Raji (cell line): ENCODE data around the gene BOC.

Experiments
- POLR2A ChIP-seq: IDR thresholded peaks from 2 replicates; pipeline ENCODE4 v1.6.1; 2011; ENCODE audit warnings: low read depth, low read length, control low read depth; ENCODE audit not compliant: insufficient read depth

Gene BOC

GRCh38 chr3:113266738-113267137 lies 55.4 kb downstream of the BOC start:
- TF ChIP-seq POLR2A = no peak

GRCh38 chr3:113268311-113268710 lies 57.0 kb downstream of the BOC start:
- TF ChIP-seq POLR2A = no peak

- no peak for TF ChIP-seq POLR2A
These were observed 57.6 kb downstream of the BOC start for GRCh38 chr3:113268942-113269341.

- no peak for TF ChIP-seq POLR2A
These were observed 58.3 kb downstream of the BOC start for GRCh38 chr3:113269661-113270060.

GRCh38 chr3:113270068-113270467 lies 58.7 kb downstream of the BOC start:
- TF ChIP-seq POLR2A = no peak

GRCh38 chr3:113270786-113271185 lies 59.4 kb downstream of the BOC start:
- TF ChIP-seq POLR2A = no peak

GRCh38 chr3:113271189-113271588 lies 59.8 kb downstream of the BOC start:
- TF ChIP-seq POLR2A = no peak

GRCh38 chr3:113271594-113272384 lies 60.4 kb downstream of the BOC start:
- TF ChIP-seq POLR2A = no peak

- TF ChIP-seq POLR2A = no peak
These were observed 61.0 kb downstream of the BOC start for GRCh38 chr3:113272385-113272779.

- no peak for TF ChIP-seq POLR2A
These were observed 61.7 kb downstream of the BOC start for GRCh38 chr3:113273011-113273410.

- no peak for TF ChIP-seq POLR2A
These were observed 62.4 kb downstream of the BOC start for GRCh38 chr3:113273604-113274378.

GRCh38 chr3:113274425-113275257 lies 63.3 kb downstream of the BOC start:
- TF ChIP-seq POLR2A = no peak

- no peak for TF ChIP-seq POLR2A
These were observed 63.9 kb downstream of the BOC start for GRCh38 chr3:113275258-113275556.

GRCh38 chr3:113275583-113275928 lies 64.2 kb downstream of the BOC start:
- TF ChIP-seq POLR2A = no peak

GRCh38 chr3:113275929-113276750 lies 64.8 kb downstream of the BOC start:
- TF ChIP-seq POLR2A = no peak
